ENCODE data around the gene C10orf62.
A peak's percentile ranks its signal among the peaks of the same experiment; 100 is the strongest.
"Not testable (repeated sequence)": the region's sequence is repeated elsewhere in the genome, so short reads cannot be mapped to it uniquely, and the experiment has no call there.

C10orf62 gene

GRCh38 chr10:97627731-97628130 lies 38.2 kb downstream of the C10orf62 start:
- DNase-seq (ENCODE audit: low spot score), result no peak

- no peak for DNase-seq (ENCODE audit: low spot score)
These were observed 38.7 kb downstream of the C10orf62 start for GRCh38 chr10:97628228-97628627.

GRCh38 chr10:97629289-97629688 lies 39.8 kb downstream of the C10orf62 start:
- DNase-seq (ENCODE audit: low spot score), result no peak

- DNase-seq (ENCODE audit: low spot score), result no peak
These were observed 41.6 kb downstream of the C10orf62 start for GRCh38 chr10:97631098-97631497.

- DNase-seq (ENCODE audit: low spot score), result peak; percentile 93
These were observed 43.7 kb downstream of the C10orf62 start, which contains the start of gene MORN4 for GRCh38 chr10:97632949-97633884. TSS of gene MORN4 (minus strand) at chr10:97633500. CDS start at chr10:97619653, 13,847 bp downstream.

GRCh38 chr10:97633921-97634320 lies 44.4 kb downstream of the C10orf62 start:
- no peak for DNase-seq (ENCODE audit: low spot score)

- no peak for DNase-seq (ENCODE audit: low spot score)
These were observed 46.1 kb downstream of the C10orf62 start for GRCh38 chr10:97635577-97635976.

- DNase-seq (ENCODE audit: low spot score), result not testable (repeated sequence)
These were observed 49.6 kb downstream of the C10orf62 start for GRCh38 chr10:97639090-97639489.

- DNase-seq (ENCODE audit: low spot score), result peak; percentile 98
These were observed 50.8 kb downstream of the C10orf62 start, which contains the start of gene PI4K2A for GRCh38 chr10:97640174-97640867. TSS of gene PI4K2A (plus strand) at chr10:97640671. CDS start at chr10:97640743, 72 bp downstream.

Measured in putamen (tissue), 1 donor.